GM18526 (cell line): ENCODE data around the gene BEX3.

ENCODE experiments used
- POLR2A ChIP-seq: IDR thresholded peaks from 3 replicates; pipeline ENCODE4 v1.6.1; 2011; ENCODE audit not compliant: insufficient read length; ENCODE audit errors: extremely low read depth

Gene BEX3

DNA sequence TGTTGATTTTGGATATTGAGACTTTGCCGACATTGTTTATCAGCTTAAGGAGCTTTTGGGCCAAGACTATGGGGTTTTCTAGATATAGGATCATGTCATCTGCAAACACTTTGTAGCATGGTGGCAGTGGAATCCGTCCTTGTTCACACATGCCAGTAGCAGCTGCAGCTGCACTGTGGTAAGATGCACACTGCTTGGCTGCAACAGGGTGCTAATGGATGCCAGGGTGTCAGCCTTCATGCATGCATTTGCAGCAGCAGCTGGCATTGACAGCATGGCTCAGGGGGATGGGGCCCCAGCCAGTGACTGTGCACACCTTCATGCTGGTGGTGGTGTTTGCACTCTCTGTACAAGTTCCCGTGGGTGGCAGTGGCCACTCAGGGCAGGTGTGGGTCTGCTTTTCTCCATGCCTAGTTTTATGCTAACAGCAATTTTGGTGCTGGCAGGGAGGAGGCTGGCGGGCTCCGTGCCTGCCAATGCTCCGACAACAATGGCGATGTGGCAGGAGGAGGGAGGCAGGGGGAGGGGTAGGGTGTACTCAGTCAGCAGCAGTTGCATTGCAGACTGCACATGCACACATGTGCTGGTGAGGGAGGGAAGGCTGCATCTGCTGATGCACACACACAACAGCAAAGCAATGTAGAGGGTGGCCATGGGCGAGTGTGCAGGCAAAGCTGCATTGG lies 37.5 kb downstream of the BEX3 start:
- no peak for TF ChIP-seq POLR2A

DNA sequence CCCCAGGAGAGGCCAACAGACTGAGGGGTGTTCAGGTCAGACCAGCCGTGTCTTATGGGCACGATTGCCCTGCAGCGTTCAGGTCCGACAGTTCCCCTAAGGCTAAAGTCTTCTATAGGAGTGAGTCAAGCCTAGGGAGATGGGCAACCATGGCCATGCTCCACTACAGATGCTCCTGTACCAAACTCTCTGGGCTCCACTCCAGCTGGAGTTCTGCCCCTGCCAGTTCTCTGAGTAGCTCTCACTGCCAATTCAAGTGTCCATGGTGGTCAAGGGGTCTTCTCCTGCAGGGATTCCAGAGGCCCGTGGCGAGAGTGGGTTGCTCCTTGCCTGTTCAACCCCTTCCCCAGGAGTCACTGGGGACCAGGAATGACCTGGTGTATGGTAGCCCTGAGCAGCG lies 38.2 kb downstream of the BEX3 start:
- TF ChIP-seq POLR2A, result no peak

DNA sequence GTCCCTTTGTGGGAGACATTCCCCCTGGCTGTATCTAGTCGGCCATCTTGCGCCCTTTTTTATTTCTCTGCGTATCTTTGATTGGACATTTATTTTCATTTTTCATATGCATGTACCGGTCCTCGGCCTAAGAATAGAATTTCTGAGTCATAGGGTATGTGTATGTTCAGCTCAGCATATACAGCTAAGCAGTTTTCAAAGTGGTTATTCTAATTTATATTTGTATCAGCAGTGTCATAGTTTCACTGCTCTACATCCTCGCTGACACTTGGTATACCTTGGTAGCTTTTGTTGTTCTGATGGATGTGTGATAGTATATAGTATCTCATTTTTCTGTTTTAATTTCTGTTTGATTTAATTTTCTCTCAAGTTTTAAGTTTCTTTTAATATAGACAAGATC lies 38.7 kb downstream of the BEX3 start:
- TF ChIP-seq POLR2A, result no peak

DNA sequence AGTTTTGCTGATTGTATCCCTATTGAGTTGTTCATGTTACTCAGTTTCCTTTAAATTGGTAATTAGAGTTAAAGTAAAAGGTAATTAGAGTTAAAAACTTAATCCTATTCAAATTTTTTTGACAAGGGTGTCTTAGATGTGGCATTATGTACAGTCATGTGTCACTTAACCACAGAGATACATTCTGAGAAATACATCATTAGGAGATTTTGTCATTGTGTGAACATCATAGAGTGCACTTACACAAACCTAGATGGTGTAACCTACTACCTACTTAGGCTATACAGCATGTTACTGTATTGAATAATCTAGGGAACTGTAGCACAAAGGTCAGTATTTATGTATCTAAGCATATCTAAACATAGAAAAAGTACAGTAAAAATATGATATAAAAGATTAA lies 39.2 kb downstream of the BEX3 start:
- no peak for TF ChIP-seq POLR2A

DNA sequence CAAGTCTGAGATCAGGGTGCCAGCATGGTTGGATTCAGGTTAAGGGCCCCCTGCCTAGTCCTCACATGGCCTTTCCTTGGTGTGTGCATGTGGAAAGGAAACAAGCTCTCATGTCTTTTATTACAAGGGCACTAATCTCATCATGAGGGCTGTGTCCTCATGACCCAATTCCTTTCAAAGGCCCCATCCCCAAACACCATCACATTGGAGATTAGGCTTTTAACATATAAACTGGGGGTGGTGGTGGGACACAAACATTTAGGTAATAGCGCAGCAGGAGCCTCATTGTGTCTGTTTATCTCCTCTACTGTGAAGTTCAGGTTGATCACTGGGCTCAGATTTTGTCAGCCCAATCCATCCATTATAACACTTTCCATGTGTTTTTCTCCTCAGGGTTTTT lies 41.0 kb downstream of the BEX3 start:
- no peak for TF ChIP-seq POLR2A

DNA sequence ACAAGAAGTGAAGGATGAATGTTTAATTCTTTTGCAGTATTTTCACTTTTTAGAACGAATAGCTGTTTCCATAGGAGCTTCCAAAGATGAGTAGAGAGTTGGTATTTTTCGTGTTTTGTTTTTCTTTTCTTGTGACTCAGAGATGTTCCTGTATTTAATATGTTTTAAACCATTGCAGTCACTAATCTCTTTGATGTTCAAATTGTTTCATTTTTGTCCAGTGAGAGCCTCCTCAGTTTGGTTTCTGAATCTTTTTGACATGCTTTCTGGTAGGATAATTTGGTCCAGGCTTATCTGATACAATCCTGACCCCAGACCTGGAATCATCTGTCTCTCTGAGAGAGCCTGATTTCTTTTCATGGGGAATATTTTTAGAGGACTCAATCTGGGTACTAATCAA lies 41.6 kb downstream of the BEX3 start:
- no peak for TF ChIP-seq POLR2A

DNA sequence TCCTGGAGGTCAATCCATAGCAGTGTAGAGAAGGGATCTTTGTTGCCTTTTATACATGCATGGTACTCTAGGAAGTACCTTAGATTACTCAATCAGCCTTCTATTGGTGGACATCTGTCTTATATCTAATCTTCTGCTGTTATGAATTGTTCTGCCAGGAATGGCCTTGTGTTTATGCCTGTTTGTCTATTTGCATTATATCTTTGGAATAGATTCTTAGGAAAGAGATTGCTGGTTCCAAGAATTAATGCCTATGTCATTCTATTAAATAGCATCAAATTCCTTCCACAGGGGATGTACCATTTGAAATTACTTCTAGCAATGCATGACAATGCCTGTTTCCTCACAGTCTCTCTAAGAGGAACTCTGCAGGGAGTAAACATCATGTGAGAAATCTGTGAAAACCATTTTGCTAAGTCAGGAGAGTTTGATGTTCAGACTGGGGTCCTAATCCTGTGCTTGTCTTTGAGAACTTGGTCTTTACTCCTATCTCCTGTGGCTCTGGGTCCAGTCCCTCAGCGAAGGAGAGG lies 42.5 kb downstream of the BEX3 start:
- TF ChIP-seq POLR2A, result no peak

DNA sequence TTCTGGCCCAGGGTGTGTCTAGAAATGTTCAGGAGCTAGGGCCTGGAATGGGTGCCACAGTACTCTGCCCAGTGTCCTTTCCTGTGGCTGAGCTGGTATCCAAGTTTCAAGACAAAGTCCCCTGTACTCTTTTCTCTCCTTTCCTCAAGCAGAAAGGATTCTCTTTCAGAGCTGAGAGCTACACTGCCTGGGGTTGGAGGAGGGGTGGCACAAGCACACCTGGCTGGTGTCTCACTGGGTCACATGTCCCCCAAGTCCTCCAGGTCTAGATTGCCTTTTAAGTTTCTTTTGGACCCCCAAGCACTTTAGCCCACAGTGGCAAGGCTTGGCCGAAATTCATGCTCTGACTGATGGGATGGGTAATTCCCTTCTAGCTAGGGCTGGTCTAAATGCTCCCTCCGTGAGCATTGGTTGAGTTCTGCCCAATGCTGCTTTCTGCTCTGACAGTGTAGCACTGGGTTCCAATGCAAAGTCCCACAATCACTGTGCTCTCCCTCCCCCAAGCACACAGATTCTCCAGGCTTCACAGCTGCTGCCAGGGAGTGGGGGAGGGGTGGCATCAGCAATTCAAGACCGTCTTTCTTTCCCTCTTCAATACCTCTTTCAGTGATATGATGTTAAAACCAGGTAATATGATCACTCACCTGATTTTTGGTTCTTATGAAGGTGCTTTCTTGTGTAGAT lies 47.8 kb downstream of the BEX3 start:
- no peak for TF ChIP-seq POLR2A
